ENCODE results near the gene HHATL.

The HHATL gene

DNA sequence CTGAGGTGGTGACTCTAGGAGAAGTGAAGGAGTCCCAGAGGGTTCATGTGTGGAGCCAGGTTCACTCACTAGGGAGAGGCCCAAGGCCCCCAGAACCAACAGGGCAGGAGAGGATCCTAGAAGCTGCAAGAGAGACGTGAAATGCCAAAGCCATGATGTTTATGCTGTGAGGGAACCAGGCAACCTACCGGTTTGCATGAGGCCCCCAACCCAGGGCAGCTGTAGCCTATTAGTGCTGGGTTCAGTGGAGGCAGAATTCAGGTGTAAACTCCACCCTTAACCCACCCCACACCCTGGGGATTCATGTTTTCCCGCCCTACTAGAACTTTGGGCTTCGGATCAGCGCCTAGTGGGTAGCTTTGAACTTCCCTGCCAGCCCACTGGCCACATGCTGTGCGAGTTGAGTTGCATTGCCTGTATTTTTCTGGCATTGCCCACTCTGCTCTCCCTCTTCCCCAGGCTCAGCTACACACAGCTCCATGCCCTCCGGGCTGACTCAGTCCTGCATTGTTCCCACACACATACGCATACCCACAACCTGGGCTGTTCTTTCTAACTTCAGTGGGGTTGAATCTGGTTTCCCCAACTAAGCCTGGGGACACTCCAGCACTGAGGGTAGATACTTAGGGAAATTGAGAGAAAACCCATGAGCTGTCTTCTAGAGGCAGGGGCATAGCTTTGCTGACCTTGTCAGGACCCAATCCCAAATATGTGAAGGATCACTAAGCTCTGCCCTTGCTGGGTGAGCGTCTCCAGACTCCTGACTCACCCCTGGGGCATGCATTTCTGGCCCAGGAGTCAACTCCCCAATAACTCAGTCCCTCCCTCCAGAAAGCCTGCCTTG, 51.1 kb downstream of the HHATL start:
- no peak for DNase-seq

DNA sequence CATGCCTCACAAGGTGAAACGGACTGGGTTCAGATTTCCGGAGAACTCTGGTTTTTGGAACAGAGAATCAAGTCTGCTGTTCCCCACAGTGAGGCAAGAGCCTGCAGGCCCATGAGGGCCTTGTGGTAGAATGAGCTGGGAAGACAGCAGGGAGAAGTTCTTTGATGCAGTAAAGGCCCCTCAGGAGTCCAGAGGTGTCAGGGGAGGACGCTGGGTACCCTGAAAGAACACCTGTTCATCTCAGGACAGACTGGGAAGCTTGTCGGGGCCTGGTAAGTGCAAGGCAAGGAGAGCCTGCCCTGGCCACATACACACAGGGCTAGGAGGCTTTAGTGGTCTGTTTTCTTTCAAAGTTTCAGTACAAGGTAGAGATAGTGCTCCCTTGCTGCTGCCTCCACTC, 52.8 kb downstream of the HHATL start:
- no peak for DNase-seq

DNA sequence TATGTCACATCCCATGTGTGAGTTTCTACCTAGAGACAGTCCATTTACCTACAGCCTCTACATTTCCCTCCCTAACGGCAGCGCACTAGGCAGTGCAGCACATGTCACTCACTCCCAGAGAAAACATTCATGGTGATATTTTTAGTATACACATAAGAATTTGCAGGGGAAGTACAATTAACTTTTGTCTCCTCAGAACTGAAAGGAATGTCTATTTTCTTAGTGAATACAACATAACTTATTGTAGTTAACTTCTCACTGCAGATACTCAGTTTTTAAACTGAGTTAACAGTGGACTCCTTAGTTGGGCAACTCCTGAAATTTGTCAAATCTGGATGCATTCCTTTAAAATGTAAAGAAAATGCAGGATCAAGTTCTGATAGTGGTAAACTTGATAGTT, 53.6 kb downstream of the HHATL start:
- DNase-seq: no peak

DNA sequence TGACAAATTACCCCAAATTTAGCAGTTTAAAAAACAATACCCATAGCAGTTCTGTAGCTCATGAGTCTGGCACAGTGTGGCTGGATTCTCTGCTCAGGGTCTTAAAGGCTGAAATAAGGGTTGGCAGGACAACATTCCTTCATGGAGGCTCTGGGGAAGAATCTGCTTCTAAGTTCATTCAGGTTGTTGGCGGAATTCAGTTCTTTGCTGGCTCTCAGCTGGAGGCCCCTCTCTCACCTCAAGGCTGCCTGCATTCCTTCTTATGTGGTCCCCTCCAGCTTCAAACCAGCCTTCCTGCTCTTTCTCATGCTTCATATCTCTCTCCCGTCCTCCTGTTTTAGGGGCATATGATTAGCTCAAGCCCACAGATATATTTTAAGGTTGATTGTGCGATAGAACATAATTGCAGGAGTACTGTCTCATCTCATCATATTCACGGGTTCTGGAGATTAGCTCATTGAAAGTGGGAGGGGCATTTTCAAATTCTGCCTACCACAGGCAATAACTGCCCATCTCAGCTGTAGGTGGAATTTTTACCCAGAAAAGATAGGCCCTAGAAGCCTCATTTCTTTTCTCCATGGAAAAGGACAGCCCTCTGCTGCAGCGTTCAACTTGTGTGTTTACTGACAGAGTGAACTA, 54.7 kb downstream of the HHATL start:
- no peak for DNase-seq
